UCSD-AML1 (cell line): ENCODE results near the gene CTNNA3.

Source experiments
- DNase-seq: peaks from one replicate; lab custom pipeline; 2025; ENCODE audit not compliant: unreplicated experiment; lab: John Stamatoyannopoulos, UW

The CTNNA3 gene

DNA sequence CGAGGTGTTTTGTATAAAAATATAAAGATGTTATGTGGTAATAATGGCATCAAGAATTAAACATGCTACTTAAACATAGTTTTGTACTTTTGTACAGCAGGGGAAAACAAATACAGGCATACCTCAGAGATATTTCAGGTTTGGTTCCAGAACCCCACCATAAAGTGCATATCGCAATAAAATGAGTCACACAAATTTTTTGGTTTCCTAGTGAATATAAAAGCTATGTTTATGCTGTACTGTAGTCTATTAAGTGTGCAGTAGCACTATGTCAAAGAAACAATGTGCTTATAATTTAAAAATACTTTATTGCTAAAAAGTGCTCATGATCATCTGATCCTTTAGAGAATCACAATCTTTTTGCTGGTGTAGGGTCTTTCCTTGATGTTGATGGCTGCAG, 752.4 kb downstream of the CTNNA3 start:
- DNase-seq, result no peak

GRCh38 chr10:66942407-66942806, 753.6 kb downstream of the CTNNA3 start:
- no peak for DNase-seq

- no peak for DNase-seq
These were observed 754.5 kb downstream of the CTNNA3 start for GRCh38 chr10:66941491-66941890.

- no peak for DNase-seq
These were observed 755.0 kb downstream of the CTNNA3 start for GRCh38 chr10:66940965-66941364.

DNA sequence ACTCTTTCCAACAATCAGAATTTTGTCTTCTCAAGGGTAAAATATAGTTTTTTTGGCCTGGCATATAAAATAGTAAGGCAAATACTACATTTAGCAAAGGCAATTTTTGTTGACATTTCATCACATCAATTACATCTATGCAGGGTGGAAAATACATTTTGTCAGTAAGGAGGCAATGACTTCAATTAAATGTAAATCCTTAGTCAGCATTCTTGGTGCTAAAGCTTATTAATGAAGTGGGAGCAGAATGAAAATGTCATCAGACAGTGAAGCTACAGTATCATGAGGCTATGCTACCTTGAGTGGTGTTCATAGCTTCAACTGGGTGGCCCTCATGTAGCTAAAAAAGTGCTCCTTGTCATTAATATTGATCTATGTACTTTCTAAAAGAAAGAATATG, 761.3 kb downstream of the CTNNA3 start:
- no peak for DNase-seq

DNA sequence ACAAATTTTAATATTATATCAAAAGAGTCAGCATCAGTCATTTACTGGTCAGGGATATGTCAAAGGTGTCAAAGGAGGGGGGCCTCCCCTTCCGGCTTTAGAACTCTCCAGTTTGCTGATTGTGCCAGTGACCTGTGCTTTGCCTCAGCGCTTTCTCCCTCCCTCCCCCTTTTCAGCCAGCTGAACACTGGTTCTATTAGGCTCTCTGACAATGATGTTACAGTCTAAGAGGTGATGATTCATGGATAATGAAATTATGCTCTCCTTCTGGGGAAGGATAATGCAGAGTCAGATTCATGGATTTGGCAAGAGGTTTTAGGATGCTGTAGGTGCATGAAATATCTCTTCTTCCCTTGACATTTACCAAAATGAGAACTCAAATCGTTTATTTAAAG, 764.0 kb downstream of the CTNNA3 start:
- no peak for DNase-seq

- DNase-seq, result no peak
These were observed 764.6 kb downstream of the CTNNA3 start for GRCh38 chr10:66931340-66931948.

DNA sequence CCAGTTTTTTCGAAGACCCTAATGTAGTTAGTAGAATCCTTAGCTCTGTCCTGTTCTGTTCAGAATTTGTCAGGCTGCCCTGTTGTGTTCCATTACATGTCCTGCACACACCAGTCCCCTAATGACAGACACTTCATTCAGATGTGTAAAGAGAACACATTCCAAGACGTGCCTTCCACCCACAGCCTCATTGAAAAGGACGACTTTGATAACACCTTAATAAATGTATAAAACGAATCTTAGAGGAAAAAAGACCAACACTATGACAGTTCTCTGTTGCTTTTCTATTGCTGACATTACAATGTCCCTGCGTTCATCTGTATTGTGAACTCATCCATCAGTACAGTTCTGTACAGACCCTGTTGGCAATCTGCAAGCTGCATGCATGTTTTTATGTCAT, 766.6 kb downstream of the CTNNA3 start:
- DNase-seq, result no peak

- DNase-seq, result no peak
These were observed 767.2 kb downstream of the CTNNA3 start for GRCh38 chr10:66928776-66929175.

DNA sequence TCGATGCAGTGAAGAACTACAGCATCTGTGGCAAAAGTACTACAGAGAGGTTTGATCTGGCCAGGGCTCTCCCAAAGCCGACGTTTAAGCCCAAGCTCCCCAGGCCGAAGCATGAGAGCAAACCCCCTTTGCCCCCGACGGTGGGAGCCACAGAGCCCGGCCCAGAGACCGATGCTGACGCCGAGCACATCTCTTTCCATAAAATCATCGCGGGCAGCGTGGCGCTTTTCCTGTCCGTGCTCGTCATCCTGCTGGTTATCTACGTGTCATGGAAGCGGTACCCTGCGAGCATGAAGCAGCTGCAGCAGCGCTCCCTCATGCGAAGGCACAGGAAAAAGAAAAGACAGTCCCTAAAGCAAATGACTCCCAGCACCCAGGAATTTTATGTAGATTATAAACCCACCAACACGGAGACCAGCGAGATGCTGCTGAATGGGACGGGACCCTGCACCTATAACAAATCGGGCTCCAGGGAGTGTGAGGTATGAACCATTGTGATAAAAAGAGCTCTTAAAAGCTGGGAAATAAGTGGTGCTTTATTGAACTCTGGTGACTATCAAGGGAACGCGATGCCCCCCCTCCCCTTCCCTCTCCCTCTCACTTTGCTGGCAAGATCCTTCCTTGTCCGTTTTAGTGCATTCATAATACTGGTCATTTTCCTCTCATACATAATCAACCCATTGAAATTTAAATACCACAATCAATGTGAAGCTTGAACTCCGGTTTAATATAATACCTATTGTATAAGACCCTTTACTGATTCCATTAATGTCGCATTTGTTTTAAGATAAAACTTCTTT, 767.8 kb downstream of the CTNNA3 start:
- DNase-seq, result peak; percentile 5

DNA sequence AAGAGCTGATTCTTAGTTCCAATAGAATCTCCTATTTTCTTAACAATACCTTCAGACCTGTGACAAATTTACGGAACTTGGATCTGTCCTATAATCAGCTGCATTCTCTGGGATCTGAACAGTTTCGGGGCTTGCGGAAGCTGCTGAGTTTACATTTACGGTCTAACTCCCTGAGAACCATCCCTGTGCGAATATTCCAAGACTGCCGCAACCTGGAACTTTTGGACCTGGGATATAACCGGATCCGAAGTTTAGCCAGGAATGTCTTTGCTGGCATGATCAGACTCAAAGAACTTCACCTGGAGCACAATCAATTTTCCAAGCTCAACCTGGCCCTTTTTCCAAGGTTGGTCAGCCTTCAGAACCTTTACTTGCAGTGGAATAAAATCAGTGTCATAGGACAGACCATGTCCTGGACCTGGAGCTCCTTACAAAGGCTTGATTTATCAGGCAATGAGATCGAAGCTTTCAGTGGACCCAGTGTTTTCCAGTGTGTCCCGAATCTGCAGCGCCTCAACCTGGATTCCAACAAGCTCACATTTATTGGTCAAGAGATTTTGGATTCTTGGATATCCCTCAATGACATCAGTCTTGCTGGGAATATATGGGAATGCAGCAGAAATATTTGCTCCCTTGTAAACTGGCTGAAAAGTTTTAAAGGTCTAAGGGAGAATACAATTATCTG, 768.6 kb downstream of the CTNNA3 start:
- DNase-seq, result no peak

DNA sequence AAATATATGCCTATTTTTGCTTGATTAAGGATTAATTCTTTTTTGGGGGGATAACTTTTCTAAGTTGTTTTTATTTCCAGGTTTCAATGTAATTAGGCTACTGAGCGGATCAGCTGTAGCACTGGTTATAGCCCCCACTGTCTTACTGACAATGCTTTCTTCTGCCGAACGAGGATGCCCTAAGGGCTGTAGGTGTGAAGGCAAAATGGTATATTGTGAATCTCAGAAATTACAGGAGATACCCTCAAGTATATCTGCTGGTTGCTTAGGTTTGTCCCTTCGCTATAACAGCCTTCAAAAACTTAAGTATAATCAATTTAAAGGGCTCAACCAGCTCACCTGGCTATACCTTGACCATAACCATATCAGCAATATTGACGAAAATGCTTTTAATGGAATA, 769.2 kb downstream of the CTNNA3 start:
- DNase-seq, result no peak

GRCh38 chr10:66925896-66926715, 769.9 kb downstream of the CTNNA3 start, which contains the start of gene LRRTM3:
Gene LRRTM3 (plus strand): TSS chr10:66926036.
- peak; percentile 12 for DNase-seq

DNA sequence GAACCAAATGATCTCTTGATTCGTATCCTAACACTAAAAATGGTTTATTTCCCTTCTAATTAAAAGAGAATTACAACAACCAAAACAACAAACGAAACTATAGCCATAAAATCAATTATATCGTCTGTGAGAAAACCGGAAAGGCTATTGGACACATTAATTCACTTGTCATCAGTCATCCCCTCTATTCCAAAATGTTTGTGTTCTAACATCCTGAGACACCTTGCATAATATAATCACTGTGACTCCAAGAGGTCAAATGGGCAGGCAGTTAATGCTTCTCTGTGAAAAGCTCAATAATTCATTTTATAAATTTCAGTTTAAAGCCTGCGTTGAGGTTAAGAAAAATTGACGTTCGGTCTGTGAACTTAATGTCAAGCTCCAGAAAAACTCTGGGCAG, 770.6 kb downstream of the CTNNA3 start:
- no peak for DNase-seq

DNA sequence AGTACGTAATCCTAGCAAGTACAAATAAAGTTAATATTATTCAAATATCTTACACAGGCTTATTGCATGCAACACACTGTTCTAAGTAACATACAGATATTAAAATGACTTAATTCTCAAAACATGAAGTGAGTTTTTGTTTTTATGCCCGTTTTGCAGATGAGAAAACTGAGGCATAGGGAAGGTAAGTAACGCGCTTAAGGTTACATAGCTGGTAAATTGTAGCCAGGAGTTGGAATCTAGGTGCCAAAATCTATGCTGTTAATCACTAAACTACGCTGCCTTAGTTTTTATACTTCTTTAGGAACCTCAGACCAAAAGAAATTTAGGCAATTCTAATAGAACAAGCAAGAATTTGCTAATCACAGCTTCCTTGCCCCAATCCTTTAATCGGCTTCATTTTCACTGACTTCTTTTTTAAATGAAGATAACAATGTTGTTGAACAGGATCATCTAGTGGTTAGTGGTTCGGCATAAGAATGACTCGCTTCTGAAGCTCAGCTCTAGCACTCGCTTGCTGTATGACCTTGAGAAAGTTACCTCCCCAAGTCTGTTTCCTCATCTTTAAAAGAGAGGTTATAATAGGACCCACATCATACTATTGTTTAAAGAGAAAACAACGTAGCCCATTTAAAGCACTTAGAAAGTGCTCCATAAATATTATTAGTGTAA, 771.2 kb downstream of the CTNNA3 start:
- no peak for DNase-seq

GRCh38 chr10:66919248-66919647, 776.7 kb downstream of the CTNNA3 start:
- DNase-seq, result no peak

GRCh38 chr10:66917104-66917503, 778.9 kb downstream of the CTNNA3 start:
- DNase-seq, result no peak

DNA sequence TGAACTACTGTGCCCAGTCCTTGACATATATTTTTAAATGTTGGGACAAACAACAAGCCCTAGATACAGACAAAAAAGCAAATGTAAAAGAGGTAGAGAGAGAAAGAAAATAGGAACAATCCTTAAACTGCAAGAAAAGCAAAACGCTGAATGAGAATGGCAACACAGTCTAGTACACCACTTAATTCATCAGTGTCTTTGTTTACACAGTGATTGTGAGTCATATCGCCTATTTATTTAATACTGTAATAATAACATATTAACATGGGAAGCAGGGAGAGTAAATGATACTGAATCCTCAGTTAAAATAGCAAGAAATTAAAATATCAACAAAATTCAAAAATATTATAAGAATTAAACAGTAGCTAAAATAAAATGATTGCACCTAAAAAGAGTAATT, 780.0 kb downstream of the CTNNA3 start:
- DNase-seq, result no peak

GRCh38 chr10:66910671-66911070, 785.3 kb downstream of the CTNNA3 start:
- no peak for DNase-seq

GRCh38 chr10:66892871-66893270, 803.1 kb downstream of the CTNNA3 start:
- no peak for DNase-seq

GRCh38 chr10:66888237-66888636, 807.8 kb downstream of the CTNNA3 start:
- DNase-seq, result no peak
